ENCODE data around the gene OTOP2. TPM values are rescaled to one million over a fixed set of nuclear protein-coding genes. Genes with fewer than 3 reads are reported as not detected.

OTOP2 gene
- total RNA-seq, 2 donors from 2014 or later = 5.7 to 18.4 TPM

DNA sequence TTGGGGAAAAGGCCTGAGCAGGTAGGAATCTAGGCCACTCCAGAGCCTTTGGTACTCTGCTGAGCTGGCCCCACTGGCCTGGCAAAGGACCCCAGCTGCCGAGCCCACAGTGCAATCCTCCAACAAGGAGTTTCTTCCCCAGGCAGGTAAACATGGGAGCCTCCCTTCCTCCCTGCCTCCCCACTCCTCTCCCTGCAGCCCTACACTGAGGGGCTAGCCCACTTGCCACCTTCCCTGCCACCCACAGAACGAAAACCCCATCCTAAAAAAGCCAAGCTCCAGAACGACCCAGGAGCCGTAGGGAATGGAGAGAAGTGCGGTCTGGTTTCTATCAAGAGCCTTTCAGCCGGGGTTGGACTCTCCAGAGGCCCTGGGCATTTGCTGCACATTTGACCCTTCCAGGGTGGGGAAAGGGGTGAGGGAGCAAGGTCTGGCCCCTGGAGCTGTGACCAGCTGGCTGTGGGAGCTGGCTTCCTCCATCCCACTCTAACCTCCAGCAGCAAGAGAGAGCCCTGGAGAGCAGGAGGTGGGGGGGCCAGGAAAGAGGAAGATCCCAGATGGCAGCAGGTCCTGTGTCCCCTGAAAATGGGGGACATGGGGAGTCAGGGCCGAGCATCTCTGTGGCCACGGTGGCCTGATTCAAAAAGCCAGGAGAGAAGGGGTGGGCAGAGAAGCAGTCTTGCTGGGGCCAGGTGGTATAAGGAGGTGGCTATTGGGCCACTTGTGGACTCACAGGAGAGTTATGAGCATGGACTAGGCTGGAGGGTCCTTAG, 47.2 kb downstream of the OTOP2 start:
- Histone ChIP-seq H3K4me1 (peaks cover 4% of the 10 kb centered on the region), H3K9ac (ENCODE audit: low read depth in 2 of 2, low read length in 2 of 2) (peak overlapping the region; percentile 55 to 62), H3K27me3 (no peaks in the 10 kb centered on the region)

DNA sequence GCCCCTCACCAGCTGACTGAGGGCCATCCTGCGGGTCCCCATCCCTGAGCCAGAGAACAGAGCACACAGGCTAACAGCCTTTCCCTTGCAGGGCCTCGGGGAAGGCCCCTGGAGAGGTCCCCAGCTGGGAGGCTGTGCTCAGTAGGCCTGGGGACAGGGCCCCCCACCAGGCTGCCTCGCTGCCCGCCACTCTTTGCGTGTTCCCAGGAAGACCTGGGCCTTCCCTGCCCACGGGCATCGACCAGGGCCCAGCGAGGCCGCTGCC, 47.7 kb downstream of the OTOP2 start:
- intact Hi-C loops (cut with DNase I) = no loop called here
- Histone ChIP-seq H3K4me1 (peaks cover 4% of the 10 kb centered on the region), H3K9me3 (no peaks in the 10 kb centered on the region), H3K4me3 (peak overlapping the region; percentile 72), H3K9ac (ENCODE audit: low read depth in 2 of 2, low read length in 2 of 2) (peak overlapping the region; percentile 55 to 62), H3K27ac (peak overlapping the region; percentile 34), H3K36me3 (no peaks in the 10 kb centered on the region), H3K27me3 (no peaks in the 10 kb centered on the region)
- TF ChIP-seq, protein P1, sequence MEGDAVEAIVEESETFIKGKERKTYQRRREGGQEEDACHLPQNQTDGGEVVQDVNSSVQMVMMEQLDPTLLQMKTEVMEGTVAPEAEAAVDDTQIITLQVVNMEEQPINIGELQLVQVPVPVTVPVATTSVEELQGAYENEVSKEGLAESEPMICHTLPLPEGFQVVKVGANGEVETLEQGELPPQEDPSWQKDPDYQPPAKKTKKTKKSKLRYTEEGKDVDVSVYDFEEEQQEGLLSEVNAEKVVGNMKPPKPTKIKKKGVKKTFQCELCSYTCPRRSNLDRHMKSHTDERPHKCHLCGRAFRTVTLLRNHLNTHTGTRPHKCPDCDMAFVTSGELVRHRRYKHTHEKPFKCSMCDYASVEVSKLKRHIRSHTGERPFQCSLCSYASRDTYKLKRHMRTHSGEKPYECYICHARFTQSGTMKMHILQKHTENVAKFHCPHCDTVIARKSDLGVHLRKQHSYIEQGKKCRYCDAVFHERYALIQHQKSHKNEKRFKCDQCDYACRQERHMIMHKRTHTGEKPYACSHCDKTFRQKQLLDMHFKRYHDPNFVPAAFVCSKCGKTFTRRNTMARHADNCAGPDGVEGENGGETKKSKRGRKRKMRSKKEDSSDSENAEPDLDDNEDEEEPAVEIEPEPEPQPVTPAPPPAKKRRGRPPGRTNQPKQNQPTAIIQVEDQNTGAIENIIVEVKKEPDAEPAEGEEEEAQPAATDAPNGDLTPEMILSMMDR (IDR thresholded peaks at IDR 0.05) = no peak
- DNase-seq = no peak

More for the DNA sequence above, 47.2 kb downstream of the OTOP2 start:
- H3K36me3 ChIP-seq = no peaks in the 10 kb centered on the region
- DNase-seq = no peak
- peak overlapping the region; percentile 72 for H3K4me3 ChIP-seq
- TF ChIP-seq, protein P1 (IDR thresholded peaks at IDR 0.05) = no peak
- intact Hi-C loops (cut with DNase I) = no loop called here
- H3K27ac ChIP-seq = peak overlapping the region; percentile 34
- no peaks in the 10 kb centered on the region for H3K9me3 ChIP-seq

DNA sequence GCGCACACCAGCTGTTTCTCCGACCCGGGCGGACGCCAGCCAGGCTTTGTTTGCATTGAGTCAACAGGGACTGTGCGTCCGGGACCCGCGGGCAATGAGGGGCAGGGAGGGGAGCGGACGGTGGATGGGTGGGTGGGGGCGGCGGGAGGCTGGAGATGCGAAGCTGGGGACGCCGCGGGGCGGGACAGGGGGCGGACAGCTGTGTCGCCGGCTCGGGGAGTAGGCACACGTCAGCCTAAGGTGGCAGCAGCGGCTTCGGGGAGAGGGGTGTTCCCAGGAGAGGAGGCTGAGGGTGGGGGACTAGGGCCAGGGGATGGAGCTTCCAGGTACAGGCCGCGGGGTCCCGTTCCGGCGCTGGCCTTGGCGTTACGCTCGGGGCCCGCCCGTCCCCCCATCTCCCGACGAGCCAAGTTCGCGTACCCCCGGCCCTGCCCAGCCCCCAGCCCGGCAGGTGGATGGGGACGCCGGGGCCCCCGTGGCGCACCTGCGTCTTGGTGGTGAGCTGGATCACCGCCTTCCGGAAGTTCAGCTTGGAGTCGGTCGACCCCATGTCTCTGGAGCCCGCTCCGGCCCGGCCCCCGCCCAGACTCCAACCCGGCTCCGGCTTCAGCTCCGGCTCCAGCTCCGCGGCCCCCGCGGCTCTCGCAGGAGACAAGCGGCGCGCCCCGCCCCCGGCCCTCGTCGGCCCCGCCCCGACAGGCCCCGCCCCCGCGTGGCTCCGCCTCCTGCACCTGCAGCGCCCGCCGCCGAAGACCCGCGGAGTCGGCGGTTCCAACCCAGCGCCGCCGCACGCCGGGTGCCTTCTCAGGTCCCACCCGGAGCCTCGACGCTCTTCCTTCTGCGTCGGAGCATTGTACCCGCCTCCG, 48.3 kb downstream of the OTOP2 start, which contains the start of gene HID1:
Gene HID1, minus strand, starts transcription at position 653 of the 866 bp plus-strand sequence. Its CDS starts 103 bp downstream, at position 550.
- peak; percentile 81 for DNase-seq
- no peaks in the 10 kb centered on the region for H3K9me3 ChIP-seq
- TF ChIP-seq, protein P1 (IDR thresholded peaks at IDR 0.05) = no peak
- H3K4me3 ChIP-seq = peak within 1 kb of the TSS; percentile 72
- H3K27ac ChIP-seq = peak within 1 kb of the TSS; percentile 34
- H3K9ac ChIP-seq (ENCODE audit: low read depth in 2 of 2, low read length in 2 of 2) = peak within 1 kb of the TSS; percentile 58 to 62
- no peaks in the 10 kb centered on the region for H3K27me3 ChIP-seq
- peaks cover 4% of the 10 kb centered on the region for H3K4me1 ChIP-seq
- intact Hi-C loops (cut with DNase I) = no loop called here
- no peaks in the 10 kb centered on the region for H3K36me3 ChIP-seq

DNA sequence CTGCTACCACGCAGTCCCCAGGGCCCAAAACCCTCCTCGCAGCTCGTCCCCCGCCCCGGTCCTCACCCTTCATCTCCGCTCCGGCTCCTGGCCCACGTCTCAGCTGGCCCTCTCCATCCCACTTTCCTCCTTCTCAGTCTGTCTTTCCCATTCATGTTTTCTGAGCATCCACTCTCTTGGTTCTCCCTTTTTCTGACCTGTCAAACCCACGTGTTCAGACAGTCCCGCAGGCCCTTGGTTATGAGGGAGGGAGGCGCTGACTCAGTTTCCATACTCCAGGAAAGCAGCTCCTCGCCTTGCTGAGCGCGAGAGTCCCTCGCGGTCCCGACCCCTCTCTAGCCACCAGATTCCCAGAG, 48.9 kb downstream of the OTOP2 start:
- peaks cover 4% of the 10 kb centered on the region for H3K4me1 ChIP-seq
- DNase-seq = no peak
- intact Hi-C loops (cut with DNase I) = no loop called here
- H3K36me3 ChIP-seq = no peaks in the 10 kb centered on the region
- TF ChIP-seq, protein P1 (IDR thresholded peaks at IDR 0.05) = no peak
- H3K9me3 ChIP-seq = no peaks in the 10 kb centered on the region
- peak overlapping the region; percentile 72 for H3K4me3 ChIP-seq
- H3K27me3 ChIP-seq = no peaks in the 10 kb centered on the region
- H3K9ac ChIP-seq (ENCODE audit: low read depth in 2 of 2, low read length in 2 of 2) = peak overlapping the region in 1 of 2 donors; percentile 57
- no peak overlapping the region for H3K27ac ChIP-seq

DNA sequence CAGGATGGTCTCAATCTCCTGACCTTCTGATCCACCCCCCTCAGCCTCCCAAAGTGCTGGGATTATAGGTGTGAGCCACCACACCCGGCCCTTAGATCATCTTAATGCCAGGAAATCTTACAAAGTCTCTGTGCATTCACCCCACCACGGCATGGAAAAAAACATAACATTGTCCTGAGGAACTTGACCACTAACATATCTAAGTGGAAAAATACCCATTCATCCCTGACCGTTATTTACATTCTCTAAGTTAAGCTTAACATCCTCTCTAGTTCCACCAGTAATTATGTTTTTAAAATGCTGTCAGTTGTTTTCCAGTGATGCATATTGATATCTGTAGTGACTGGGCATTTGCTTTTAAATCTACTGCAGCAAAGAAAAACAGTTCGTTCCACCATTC, 51.9 kb downstream of the OTOP2 start:
- intact Hi-C loops (cut with DNase I) = no loop called here
- Histone ChIP-seq H3K9me3 (no peaks in the 10 kb centered on the region), H3K36me3 (no peaks in the 10 kb centered on the region), H3K4me3 (no peak overlapping the region), H3K4me1 (peaks cover 4% of the 10 kb centered on the region), H3K9ac (ENCODE audit: low read depth in 2 of 2, low read length in 2 of 2) (no peak overlapping the region), H3K27ac (no peak overlapping the region), H3K27me3 (no peaks in the 10 kb centered on the region)
- no peak for DNase-seq
- TF ChIP-seq, protein P1 (IDR thresholded peaks at IDR 0.05) = no peak
